ENCODE measurements around the gene CEP104.

DNA sequence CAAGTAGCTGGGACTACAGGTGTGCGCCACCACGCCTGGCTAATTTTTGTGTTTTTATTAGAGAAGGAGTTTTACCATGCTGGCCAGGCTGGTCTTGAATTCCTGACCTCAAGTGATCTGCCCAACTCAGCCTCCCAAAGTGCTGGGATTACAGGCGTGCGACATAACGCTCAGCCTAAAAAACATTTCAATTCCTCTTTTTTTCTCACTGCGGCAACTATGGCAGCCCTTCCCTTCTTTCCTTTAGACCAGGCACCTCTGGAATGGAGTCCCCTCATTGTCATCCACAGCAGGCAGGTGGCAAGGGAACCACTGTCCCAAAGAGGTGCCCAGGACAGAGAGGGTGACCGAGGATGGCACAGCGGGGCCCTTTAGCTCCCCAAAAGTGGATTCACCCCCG lies 14.1 kb downstream of the CEP104 start:
- TF ChIP-seq, protein P1, sequence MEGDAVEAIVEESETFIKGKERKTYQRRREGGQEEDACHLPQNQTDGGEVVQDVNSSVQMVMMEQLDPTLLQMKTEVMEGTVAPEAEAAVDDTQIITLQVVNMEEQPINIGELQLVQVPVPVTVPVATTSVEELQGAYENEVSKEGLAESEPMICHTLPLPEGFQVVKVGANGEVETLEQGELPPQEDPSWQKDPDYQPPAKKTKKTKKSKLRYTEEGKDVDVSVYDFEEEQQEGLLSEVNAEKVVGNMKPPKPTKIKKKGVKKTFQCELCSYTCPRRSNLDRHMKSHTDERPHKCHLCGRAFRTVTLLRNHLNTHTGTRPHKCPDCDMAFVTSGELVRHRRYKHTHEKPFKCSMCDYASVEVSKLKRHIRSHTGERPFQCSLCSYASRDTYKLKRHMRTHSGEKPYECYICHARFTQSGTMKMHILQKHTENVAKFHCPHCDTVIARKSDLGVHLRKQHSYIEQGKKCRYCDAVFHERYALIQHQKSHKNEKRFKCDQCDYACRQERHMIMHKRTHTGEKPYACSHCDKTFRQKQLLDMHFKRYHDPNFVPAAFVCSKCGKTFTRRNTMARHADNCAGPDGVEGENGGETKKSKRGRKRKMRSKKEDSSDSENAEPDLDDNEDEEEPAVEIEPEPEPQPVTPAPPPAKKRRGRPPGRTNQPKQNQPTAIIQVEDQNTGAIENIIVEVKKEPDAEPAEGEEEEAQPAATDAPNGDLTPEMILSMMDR (IDR thresholded peaks at IDR 0.05; ENCODE audit: low read depth, low read length, missing input control), result no peak
- TF ChIP-seq YY1 (IDR thresholded peaks at IDR 0.05) (no peak), TAF1 (conservative IDR thresholded peaks at IDR 0.05) (no peak)

Data from liver (tissue), 3 donors.